Measurements from ENCODE around the gene SLC35F6. TPM values are rescaled to one million over a fixed set of nuclear protein-coding genes. Genes with fewer than 3 reads are reported as not detected.

Gene SLC35F6
- total RNA-seq, 6 donors from 2014 or later, result 36.7 to 59.4 (median 45.7) TPM

- TF ChIP-seq POLR2AphosphoS5 (IDR thresholded peaks at IDR 0.05) (no peak), POLR2A (IDR thresholded peaks at IDR 0.05) (no peak), EP300 (IDR thresholded peaks at IDR 0.05) (no peak)
- H3K27ac ChIP-seq, result peak overlapping the region; percentile 68 to 75 (median 73)
- ATAC-seq (ENCODE audit: low FRiP score in 2 of 2) (no peak), DNase-seq (no peak)
- H3K4me1 ChIP-seq, result peaks cover 34 to 44% (median 39%) of the 10 kb centered on the region in 4 donors
- no peaks in the 10 kb centered on the region for H3K36me3 ChIP-seq
- H3K9me3 ChIP-seq, result no peaks in the 10 kb centered on the region
- 85 to 92% methylated on average over 13 to 14 of the region's 14 CpGs for WGBS, 2 donors
- H3K4me3 ChIP-seq, result no peak overlapping the region
- no peaks in the 10 kb centered on the region for H3K27me3 ChIP-seq
Observed at GRCh38 chr2:26724784-26725520, 39.1 kb upstream of the SLC35F6 start.

- WGBS, 2 donors, result 69 to 87% methylated on average over 3 to 7 of the region's 7 CpGs
- DNase-seq (no peak), ATAC-seq (ENCODE audit: low FRiP score in 2 of 2) (no peak)
- H3K36me3 ChIP-seq, result no peaks in the 10 kb centered on the region
- H3K4me1 ChIP-seq, result peaks cover 29 to 39% (median 34%) of the 10 kb centered on the region in 4 donors
- H3K27me3 ChIP-seq, result no peaks in the 10 kb centered on the region
- H3K27ac ChIP-seq, result peak overlapping the region in 3 of 4 donors; percentile 68 to 75 (median 74)
- TF ChIP-seq CTCF (IDR thresholded peaks at IDR 0.05), result no peak
- peak in 1 of 2 donors; percentile 11 for TF ChIP-seq POLR2AphosphoS5 (IDR thresholded peaks at IDR 0.05)
- no peak for TF ChIP-seq POLR2A (IDR thresholded peaks at IDR 0.05)
- TF ChIP-seq EP300 (IDR thresholded peaks at IDR 0.05), result no peak
- H3K9me3 ChIP-seq, result no peaks in the 10 kb centered on the region
- H3K4me3 ChIP-seq, result no peak overlapping the region
Observed at GRCh38 chr2:26725521-26725820, 38.6 kb upstream of the SLC35F6 start.

- Histone ChIP-seq H3K27ac (no peak overlapping the region), H3K4me3 (no peak overlapping the region), H3K27me3 (no peaks in the 10 kb centered on the region), H3K4me1 (peaks cover 22 to 31% (median 26%) of the 10 kb centered on the region in 4 donors), H3K9me3 (no peaks in the 10 kb centered on the region), H3K36me3 (no peaks in the 10 kb centered on the region)
- TF ChIP-seq POLR2AphosphoS5 (IDR thresholded peaks at IDR 0.05) (no peak), CTCF (IDR thresholded peaks at IDR 0.05) (no peak), POLR2A (IDR thresholded peaks at IDR 0.05) (no peak), EP300 (IDR thresholded peaks at IDR 0.05) (no peak)
- no peak for ATAC-seq (ENCODE audit: low FRiP score in 2 of 2)
- 30 to 91% methylated on average over 1 of the region's 1 CpG for WGBS, 2 donors
- no peak for DNase-seq
Observed at GRCh38 chr2:26726228-26726627, 37.9 kb upstream of the SLC35F6 start.

- Histone ChIP-seq H3K4me3 (no peak overlapping the region), H3K4me1 (peaks cover 14 to 22% (median 18%) of the 10 kb centered on the region in 4 donors), H3K27ac (no peak overlapping the region), H3K36me3 (no peaks in the 10 kb centered on the region), H3K27me3 (no peaks in the 10 kb centered on the region), H3K9me3 (no peaks in the 10 kb centered on the region)
- peak in 1 of 2 donors; percentile 20 for ATAC-seq (ENCODE audit: low FRiP score in 2 of 2)
- peak in 1 of 2 donors; percentile 86 for DNase-seq
- 60 to 80% methylated on average over 63 to 84 of the region's 101 CpGs for WGBS, 2 donors
- TF ChIP-seq EP300 (IDR thresholded peaks at IDR 0.05) (no peak), CTCF (IDR thresholded peaks at IDR 0.05) (peak in 3 of 6 experiments; percentile 18 to 47 (median 35))
Observed at GRCh38 chr2:26727641-26728561, 36.2 kb upstream of the SLC35F6 start.

- TF ChIP-seq POLR2A (IDR thresholded peaks at IDR 0.05), result no peak
- TF ChIP-seq CTCF (IDR thresholded peaks at IDR 0.05), result no peak
- no peak for TF ChIP-seq POLR2AphosphoS5 (IDR thresholded peaks at IDR 0.05)
- no peak for TF ChIP-seq EP300 (IDR thresholded peaks at IDR 0.05)
- Histone ChIP-seq H3K27ac (no peak overlapping the region), H3K27me3 (no peaks in the 10 kb centered on the region), H3K4me3 (no peak overlapping the region), H3K4me1 (peaks cover under 1 to 10% (median 5%) of the 10 kb centered on the region in 4 donors), H3K36me3 (no peaks in the 10 kb centered on the region), H3K9me3 (no peaks in the 10 kb centered on the region)
- ATAC-seq (ENCODE audit: low FRiP score in 2 of 2) (no peak), DNase-seq (no peak)
- 78 to 84% methylated on average over 2 of the region's 2 CpGs for WGBS, 2 donors
Observed at GRCh38 chr2:26729311-26729710, 34.8 kb upstream of the SLC35F6 start.
